Sigmoid colon (tissue), 7 donors: ENCODE data around the gene CACNB2. TPM values are rescaled to one million over a fixed set of nuclear protein-coding genes. Genes with fewer than 3 reads are reported as not detected.

ENCODE experiments used
- DNase-seq: peaks from one replicate; pipeline ENCODE4 v3.0.0-alpha.2; 2019
- H3K27ac ChIP-seq, 4 donors: fragments of 200-600 bp; sonication (generic); one replicate each; pipeline ENCODE4 v1.5.1; 2016 to 2019; ENCODE audit warnings: mild to moderate bottlenecking in 1 of 4
- H3K27me3 ChIP-seq, 3 donors: fragments of 200-600 bp; sonication (generic); one replicate each; pipeline ENCODE4 v1.5.1; 2019; ENCODE audit warnings: mild to moderate bottlenecking in 1 of 3
- H3K36me3 ChIP-seq, 4 donors: fragments of 200-600 bp; sonication (generic); one replicate each; pipeline ENCODE4 v1.5.1; 2016 to 2019
- H3K4me1 ChIP-seq, 4 donors: fragments of 200-600 bp; sonication (generic); one replicate each; pipeline ENCODE4 v1.5.1; 2017 to 2019
- H3K4me3 ChIP-seq, 4 donors: fragments of 200-600 bp; sonication (generic); one replicate each; pipeline ENCODE4 v1.5.1; 2017 to 2019; ENCODE audit warnings: mild to moderate bottlenecking in 2 of 4, moderate library complexity in 1 of 4
- H3K9me3 ChIP-seq, 4 donors: fragments of 200-600 bp in 3 of 4; sonication (generic) in 3 of 4; one replicate each; pipeline versions ENCODE4 v1.5.1 to v1.6.1; 2013 to 2019
- EP300 ChIP-seq, 4 donors: sonication (generic); formaldehyde crosslinking; IDR thresholded peaks; one replicate each; pipeline ENCODE4 v1.6.1; 2017; ENCODE audit warnings: antibody characterized with exemption in 4 of 4
- POLR2A ChIP-seq, 2 donors: fragments of 450-650 bp; IDR thresholded peaks; one replicate each; pipeline ENCODE4 v1.6.1; 2016; ENCODE audit warnings: antibody characterized with exemption in 2 of 2, mild to moderate bottlenecking in 2 of 2, moderate library complexity in 2 of 2
- POLR2AphosphoS5 ChIP-seq, 4 donors: sonication (generic); formaldehyde crosslinking; IDR thresholded peaks; one replicate each; pipeline ENCODE4 v1.6.1; 2017; ENCODE audit warnings: antibody characterized with exemption in 4 of 4
- WGBS, 2 donors: extraction: QIAGEN DNeasy Blood & Tissue Kit; methylation state at CpG; one replicate each; pipeline ENCODE4 v1.1.7; 2013; 5-methylcytosine and 5-hydroxymethylcytosine counted together
- intact Hi-C: fragments of 100-400 bp; cut with DNase I; formaldehyde crosslinking; loops from one replicate; pipeline ENCODE4 v1.15.1; 2023
- polyA plus RNA-seq, 3 donors: library from polyadenylated mRNA; stranded (reverse); fragments of 200-250 nt; gene quantifications; one replicate each; pipeline ENCODE4 v1.2.3, GENCODE V29; 2013
- total RNA-seq, 4 donors: library from RNA; depleted of rRNA; stranded (reverse); fragments of >200 nt; gene quantifications; one replicate each; pipeline ENCODE4 v1.1.0, GENCODE V29; 2016
- TF ChIP-seq, protein P1 (sequence below), 4 experiments: fragments of 450-650 bp in 3 of 4; fragments of 200-600 bp in 1 of 4; IDR thresholded peaks; one replicate each; pipeline ENCODE4 v1.5.1; 2016 to 2019; ENCODE audit warnings: antibody characterized with exemption in 4 of 4, mild to moderate bottlenecking in 3 of 4, moderate library complexity in 2 of 4
- donor health status: healthy with polysubstance abuse.
- donor health status: Bipolar disorder and iron deficiency.
- donor health status: healthy.

Gene CACNB2
- total and polyA plus RNA-seq, 7 donors, result 1.2 to 85.3 (median 36.0) TPM

GRCh38 chr10:18109341-18109870 lies 30.8 kb upstream of the CACNB2 start:
- Histone ChIP-seq H3K27ac (no peak overlapping the region), H3K9me3 (no peaks in the 10 kb centered on the region), H3K4me1 (no peaks in the 10 kb centered on the region), H3K27me3 (no peaks in the 10 kb centered on the region), H3K4me3 (no peak overlapping the region), H3K36me3 (no peaks in the 10 kb centered on the region)
- TF ChIP-seq EP300 (IDR thresholded peaks at IDR 0.05) (no peak), POLR2AphosphoS5 (IDR thresholded peaks at IDR 0.05) (no peak), POLR2A (IDR thresholded peaks at IDR 0.05) (no peak)
- TF ChIP-seq, protein P1, sequence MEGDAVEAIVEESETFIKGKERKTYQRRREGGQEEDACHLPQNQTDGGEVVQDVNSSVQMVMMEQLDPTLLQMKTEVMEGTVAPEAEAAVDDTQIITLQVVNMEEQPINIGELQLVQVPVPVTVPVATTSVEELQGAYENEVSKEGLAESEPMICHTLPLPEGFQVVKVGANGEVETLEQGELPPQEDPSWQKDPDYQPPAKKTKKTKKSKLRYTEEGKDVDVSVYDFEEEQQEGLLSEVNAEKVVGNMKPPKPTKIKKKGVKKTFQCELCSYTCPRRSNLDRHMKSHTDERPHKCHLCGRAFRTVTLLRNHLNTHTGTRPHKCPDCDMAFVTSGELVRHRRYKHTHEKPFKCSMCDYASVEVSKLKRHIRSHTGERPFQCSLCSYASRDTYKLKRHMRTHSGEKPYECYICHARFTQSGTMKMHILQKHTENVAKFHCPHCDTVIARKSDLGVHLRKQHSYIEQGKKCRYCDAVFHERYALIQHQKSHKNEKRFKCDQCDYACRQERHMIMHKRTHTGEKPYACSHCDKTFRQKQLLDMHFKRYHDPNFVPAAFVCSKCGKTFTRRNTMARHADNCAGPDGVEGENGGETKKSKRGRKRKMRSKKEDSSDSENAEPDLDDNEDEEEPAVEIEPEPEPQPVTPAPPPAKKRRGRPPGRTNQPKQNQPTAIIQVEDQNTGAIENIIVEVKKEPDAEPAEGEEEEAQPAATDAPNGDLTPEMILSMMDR (IDR thresholded peaks at IDR 0.05), result no peak
- 93 to 95% methylated on average over 6 of the region's 6 CpGs for WGBS, 2 donors
- intact Hi-C loops, result no loop called here
- no peak for DNase-seq

- intact Hi-C loops, result no loop called here
- Histone ChIP-seq H3K9me3 (no peaks in the 10 kb centered on the region), H3K4me1 (no peaks in the 10 kb centered on the region), H3K36me3 (no peaks in the 10 kb centered on the region), H3K27me3 (no peaks in the 10 kb centered on the region), H3K27ac (no peak overlapping the region), H3K4me3 (no peak overlapping the region)
- WGBS, 2 donors, result 43 to 85% methylated on average over 1 of the region's 1 CpG
- no peak for DNase-seq
- TF ChIP-seq POLR2A (IDR thresholded peaks at IDR 0.05) (no peak), POLR2AphosphoS5 (IDR thresholded peaks at IDR 0.05) (no peak), EP300 (IDR thresholded peaks at IDR 0.05) (no peak)
- TF ChIP-seq, protein P1 (IDR thresholded peaks at IDR 0.05), result no peak
Observed at GRCh38 chr10:18113881-18114280, 26.3 kb upstream of the CACNB2 start.

- DNase-seq, result no peak
- no peaks in the 10 kb centered on the region for H3K9me3 ChIP-seq
- no peaks in the 10 kb centered on the region for H3K27me3 ChIP-seq
- no peaks in the 10 kb centered on the region for H3K4me1 ChIP-seq
- H3K27ac ChIP-seq, result no peak overlapping the region
- TF ChIP-seq POLR2A (IDR thresholded peaks at IDR 0.05), result no peak
- TF ChIP-seq, protein P1 (IDR thresholded peaks at IDR 0.05), result no peak
- no peak for TF ChIP-seq POLR2AphosphoS5 (IDR thresholded peaks at IDR 0.05)
- TF ChIP-seq EP300 (IDR thresholded peaks at IDR 0.05), result no peak
- intact Hi-C loops, result no loop called here
- 19 to 67% methylated on average over 2 of the region's 2 CpGs for WGBS, 2 donors
- H3K4me3 ChIP-seq, result no peak overlapping the region
- H3K36me3 ChIP-seq, result no peaks in the 10 kb centered on the region
Observed at GRCh38 chr10:18117276-18117675, 22.9 kb upstream of the CACNB2 start.

GRCh38 chr10:18122753-18123152 lies 17.5 kb upstream of the CACNB2 start:
- intact Hi-C loops, result no loop called here
- H3K36me3 ChIP-seq, result no peaks in the 10 kb centered on the region

More at GRCh38 chr10:18122753-18123152, 17.5 kb upstream of the CACNB2 start:
- H3K27ac ChIP-seq, result no peak overlapping the region
- no peak for DNase-seq
- 75 to 89% methylated on average over 3 of the region's 3 CpGs for WGBS, 2 donors
- TF ChIP-seq POLR2A (IDR thresholded peaks at IDR 0.05) (no peak), EP300 (IDR thresholded peaks at IDR 0.05) (no peak), POLR2AphosphoS5 (IDR thresholded peaks at IDR 0.05) (no peak)
- TF ChIP-seq, protein P1 (IDR thresholded peaks at IDR 0.05), result no peak
- H3K9me3 ChIP-seq, result no peaks in the 10 kb centered on the region
- no peak overlapping the region for H3K4me3 ChIP-seq
- no peaks in the 10 kb centered on the region for H3K27me3 ChIP-seq
- H3K4me1 ChIP-seq, result peaks cover 0 to 8% (median 0%) of the 10 kb centered on the region in 4 donors
